DND-41 (cell line): ENCODE measurements around the gene GRID1.
"Not testable (repeated sequence)": the region's sequence is repeated elsewhere in the genome, so short reads cannot be mapped to it uniquely, and the experiment has no call there.

Experiments used
- ATAC-seq: fragments of 200-7000 bp; cut with Tn5 transposase; 3 replicates; pipeline ENCODE4 v1.9.1; 2021; ENCODE audit warnings: low read depth; ENCODE audit not compliant: insufficient read depth
- DNase-seq: peaks from one replicate; pipeline ENCODE4 v3.0.0-alpha.2; 2020
- H2AFZ ChIP-seq: 2 replicates; pipeline ENCODE4 v1.6.0; 2012; ENCODE audit warnings: low read depth, low read length
- H3K27ac ChIP-seq: 2 replicates; pipeline ENCODE4 v1.5.1; 2012; ENCODE audit warnings: low read length, inconsistent platforms
- H3K27me3 ChIP-seq: fragments of 200-600 bp; sonication (generic); 2 replicates; pipeline ENCODE4 v1.6.0; 2012; ENCODE audit warnings: low read length, mild to moderate bottlenecking, inconsistent platforms; ENCODE audit not compliant: insufficient read depth, poor library complexity
- H3K36me3 ChIP-seq: 2 replicates; pipeline ENCODE4 v1.5.1; 2012; ENCODE audit warnings: low read length, inconsistent platforms; ENCODE audit not compliant: insufficient read depth
- H3K4me1 ChIP-seq: 2 replicates; pipeline ENCODE4 v1.5.1; 2012; ENCODE audit warnings: mild to moderate bottlenecking, low read length; ENCODE audit not compliant: insufficient read depth
- H3K4me2 ChIP-seq: 2 replicates; pipeline ENCODE4 v1.6.0; 2012; ENCODE audit warnings: mild to moderate bottlenecking, moderate library complexity, low read length, inconsistent platforms; ENCODE audit not compliant: insufficient read depth
- H3K4me3 ChIP-seq, 2 experiments: fragments of 200-600 bp in 1 of 2; shearing (Covaris generic) in 1 of 2; 2 replicates each; pipeline ENCODE4 v1.5.1; 2012 to 2016; ENCODE audit warnings: inconsistent platforms in 2 of 2, low read length in 2 of 2, mild to moderate bottlenecking in 2 of 2, low read depth in 1 of 2, moderate library complexity in 1 of 2
- H3K79me2 ChIP-seq: 2 replicates; pipeline ENCODE4 v1.6.0; 2012; ENCODE audit warnings: low read length, inconsistent platforms; ENCODE audit not compliant: insufficient read depth
- H3K9ac ChIP-seq: 2 replicates; pipeline ENCODE4 v1.6.0; 2012; ENCODE audit warnings: low read depth, mild to moderate bottlenecking, inconsistent platforms, low read length, moderate library complexity
- H3K9me3 ChIP-seq: 2 replicates; pipeline ENCODE4 v1.5.1; 2012; ENCODE audit warnings: low read length, moderate library complexity, mild to moderate bottlenecking, inconsistent platforms; ENCODE audit not compliant: insufficient read depth, severe bottlenecking
- H4K20me1 ChIP-seq: 2 replicates; pipeline ENCODE4 v1.6.0; 2012; ENCODE audit warnings: low read length; ENCODE audit not compliant: insufficient read depth
- EZH2 ChIP-seq: IDR thresholded peaks from 3 replicates; pipeline ENCODE4 v1.6.1; 2012; ENCODE audit warnings: borderline replicate concordance, low read depth, mild to moderate bottlenecking, moderate library complexity, low read length, inconsistent platforms; ENCODE audit not compliant: severe bottlenecking
- TF ChIP-seq, protein P1 (sequence below): IDR thresholded peaks from 2 replicates; pipeline ENCODE4 v1.5.1; 2012; ENCODE audit warnings: borderline replicate concordance, low read length, moderate library complexity, mild to moderate bottlenecking; ENCODE audit not compliant: poor library complexity, severe bottlenecking; ENCODE audit errors: extremely low read depth

The GRID1 gene

DNA sequence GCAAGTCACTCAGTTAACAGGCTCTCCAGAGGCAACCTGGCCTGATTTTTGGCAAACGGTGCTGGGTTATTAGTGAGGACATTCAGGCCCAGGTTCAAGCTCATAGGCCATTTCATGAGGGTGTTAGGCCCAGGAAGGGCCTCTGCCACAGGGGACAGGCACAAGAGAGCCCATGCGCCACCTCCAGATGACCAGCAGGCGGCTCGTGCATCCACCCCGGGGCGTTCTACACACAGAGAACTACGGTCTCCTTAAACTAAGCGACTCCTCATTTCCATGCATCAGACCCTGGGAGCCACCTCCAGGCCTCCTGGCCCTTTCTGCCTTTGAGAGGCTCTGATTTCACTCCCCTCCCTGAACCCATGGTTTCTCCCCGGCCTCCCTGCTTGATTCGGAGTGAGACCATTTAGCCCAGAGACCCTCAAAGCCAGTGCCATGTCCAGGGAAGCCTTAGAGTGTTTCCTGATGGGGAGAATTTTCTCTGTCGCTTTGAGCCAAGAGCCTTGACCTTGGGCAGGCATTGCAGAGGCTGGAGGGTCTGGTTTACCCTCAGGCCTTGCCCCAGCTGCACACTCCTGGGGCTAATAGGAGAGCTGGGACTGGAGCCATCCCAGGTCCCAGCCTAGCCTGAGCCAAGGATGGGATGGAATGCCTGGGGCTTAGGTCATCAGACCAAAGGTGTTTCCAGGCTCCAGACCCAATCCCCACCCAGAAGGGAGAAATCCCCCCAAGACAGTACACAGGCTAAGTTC, 188.0 kb downstream of the GRID1 start:
- no peaks in the 10 kb centered on the region for H3K27me3 ChIP-seq
- no peaks in the 10 kb centered on the region for H3K9me3 ChIP-seq
- DNase-seq (peak; percentile 7), ATAC-seq (peak; percentile 48; the same call in 1 of the 3 replicates)
- no peaks in the 10 kb centered on the region for H3K79me2 ChIP-seq
- TF ChIP-seq EZH2, result no peak
- TF ChIP-seq, protein P1, sequence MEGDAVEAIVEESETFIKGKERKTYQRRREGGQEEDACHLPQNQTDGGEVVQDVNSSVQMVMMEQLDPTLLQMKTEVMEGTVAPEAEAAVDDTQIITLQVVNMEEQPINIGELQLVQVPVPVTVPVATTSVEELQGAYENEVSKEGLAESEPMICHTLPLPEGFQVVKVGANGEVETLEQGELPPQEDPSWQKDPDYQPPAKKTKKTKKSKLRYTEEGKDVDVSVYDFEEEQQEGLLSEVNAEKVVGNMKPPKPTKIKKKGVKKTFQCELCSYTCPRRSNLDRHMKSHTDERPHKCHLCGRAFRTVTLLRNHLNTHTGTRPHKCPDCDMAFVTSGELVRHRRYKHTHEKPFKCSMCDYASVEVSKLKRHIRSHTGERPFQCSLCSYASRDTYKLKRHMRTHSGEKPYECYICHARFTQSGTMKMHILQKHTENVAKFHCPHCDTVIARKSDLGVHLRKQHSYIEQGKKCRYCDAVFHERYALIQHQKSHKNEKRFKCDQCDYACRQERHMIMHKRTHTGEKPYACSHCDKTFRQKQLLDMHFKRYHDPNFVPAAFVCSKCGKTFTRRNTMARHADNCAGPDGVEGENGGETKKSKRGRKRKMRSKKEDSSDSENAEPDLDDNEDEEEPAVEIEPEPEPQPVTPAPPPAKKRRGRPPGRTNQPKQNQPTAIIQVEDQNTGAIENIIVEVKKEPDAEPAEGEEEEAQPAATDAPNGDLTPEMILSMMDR, result peak; percentile 42
- H3K9ac ChIP-seq, result no peak overlapping the region
- no peaks in the 10 kb centered on the region for H3K4me1 ChIP-seq
- H3K4me3 ChIP-seq, result no peak overlapping the region
- no peaks in the 10 kb centered on the region for H3K36me3 ChIP-seq
- H3K4me2 ChIP-seq, result no peak overlapping the region
- no peak overlapping the region for H2AFZ ChIP-seq
- no peak overlapping the region for H3K27ac ChIP-seq
- 0 out of 2 replicates have a peak, but pooled peaks cover 3% of the 10 kb centered on the region for H4K20me1 ChIP-seq

DNA sequence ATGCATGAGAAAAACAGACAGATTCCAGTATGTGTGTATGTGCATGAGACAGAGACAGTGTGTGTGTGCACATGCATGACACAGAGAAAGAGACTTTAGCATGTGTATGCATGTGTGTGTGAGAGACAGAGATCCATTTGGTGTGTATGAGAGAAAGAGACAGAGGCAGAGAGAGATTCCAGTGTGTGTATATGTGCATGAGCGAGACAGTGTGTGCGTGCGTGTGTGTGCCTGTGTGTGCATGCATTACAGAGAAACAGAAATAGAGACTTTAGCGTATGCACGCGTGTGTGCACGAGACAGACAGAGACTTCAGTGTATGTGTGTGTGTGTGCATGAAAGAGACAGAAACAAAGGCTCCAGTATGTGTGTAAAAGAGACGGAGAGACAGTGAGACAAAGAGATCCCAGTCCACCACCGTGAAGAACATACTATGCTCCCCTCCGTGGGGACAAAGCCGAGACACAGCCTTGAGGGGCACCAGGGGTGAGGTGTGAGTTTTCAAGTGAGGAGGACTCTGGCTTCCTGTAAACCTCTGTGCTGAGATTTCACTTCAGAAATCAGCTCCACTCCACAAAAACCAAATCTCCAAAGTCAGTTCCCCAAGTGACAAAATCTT, 188.9 kb downstream of the GRID1 start:
- H3K4me3 ChIP-seq, result no peak overlapping the region
- H3K27ac ChIP-seq, result no peak overlapping the region
- DNase-seq (no peak), ATAC-seq (no peak)
- no peaks in the 10 kb centered on the region for H3K27me3 ChIP-seq
- H3K9ac ChIP-seq, result no peak overlapping the region
- no peaks in the 10 kb centered on the region for H3K36me3 ChIP-seq
- TF ChIP-seq, protein P1, result no peak
- no peak for TF ChIP-seq EZH2
- no peak overlapping the region for H3K4me2 ChIP-seq
- no peaks in the 10 kb centered on the region for H3K9me3 ChIP-seq
- H3K4me1 ChIP-seq, result no peaks in the 10 kb centered on the region
- no peaks in the 10 kb centered on the region for H3K79me2 ChIP-seq
- no peak overlapping the region for H2AFZ ChIP-seq
- 0 out of 2 replicates have a peak, but pooled peaks cover 3% of the 10 kb centered on the region for H4K20me1 ChIP-seq

DNA sequence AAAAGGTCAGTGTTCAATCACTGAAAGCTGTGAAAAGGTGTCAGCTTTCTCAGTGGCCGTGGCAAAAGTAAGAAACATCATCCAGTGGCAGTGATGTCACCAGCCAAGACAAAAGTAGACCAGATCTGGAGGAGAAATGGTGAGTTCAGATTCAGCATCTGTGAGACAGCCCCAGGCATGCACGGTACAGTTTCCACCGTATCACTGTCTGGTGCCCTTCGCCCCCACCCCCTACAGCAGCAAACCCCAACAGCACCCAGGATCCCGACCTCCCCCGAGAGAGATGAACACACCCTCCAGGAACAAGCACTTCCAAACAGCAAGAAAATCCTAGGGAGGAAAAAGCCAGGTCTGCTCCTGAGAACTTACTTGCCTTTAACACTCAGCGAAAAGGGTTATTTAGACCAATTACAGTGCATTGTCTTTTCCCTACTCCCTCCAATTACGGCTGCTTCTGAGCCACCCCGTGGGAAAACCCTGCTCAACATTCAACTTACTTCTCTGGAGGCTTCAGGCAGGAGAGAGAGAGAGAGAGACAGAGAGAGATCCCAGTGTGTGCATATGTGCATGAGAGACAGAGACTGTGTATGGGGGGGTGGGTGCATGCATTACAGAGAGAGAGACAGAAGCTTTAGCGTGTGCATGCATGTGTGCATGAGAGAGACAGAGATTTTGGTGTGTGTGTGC, 189.6 kb downstream of the GRID1 start:
- no peak for DNase-seq
- Histone ChIP-seq H2AFZ (no peak overlapping the region), H3K27me3 (no peaks in the 10 kb centered on the region), H3K27ac (no peak overlapping the region), H3K4me2 (no peak overlapping the region), H3K9me3 (no peaks in the 10 kb centered on the region), H3K79me2 (no peaks in the 10 kb centered on the region), H3K4me1 (peaks cover 3% of the 10 kb centered on the region), H3K9ac (no peak overlapping the region), H3K36me3 (no peaks in the 10 kb centered on the region), H3K4me3 (no peak overlapping the region), H4K20me1 (0 out of 2 replicates have a peak, but pooled peaks cover 3% of the 10 kb centered on the region)
- TF ChIP-seq, protein P1, result no peak
- TF ChIP-seq EZH2, result no peak
- ATAC-seq, result no peak

DNA sequence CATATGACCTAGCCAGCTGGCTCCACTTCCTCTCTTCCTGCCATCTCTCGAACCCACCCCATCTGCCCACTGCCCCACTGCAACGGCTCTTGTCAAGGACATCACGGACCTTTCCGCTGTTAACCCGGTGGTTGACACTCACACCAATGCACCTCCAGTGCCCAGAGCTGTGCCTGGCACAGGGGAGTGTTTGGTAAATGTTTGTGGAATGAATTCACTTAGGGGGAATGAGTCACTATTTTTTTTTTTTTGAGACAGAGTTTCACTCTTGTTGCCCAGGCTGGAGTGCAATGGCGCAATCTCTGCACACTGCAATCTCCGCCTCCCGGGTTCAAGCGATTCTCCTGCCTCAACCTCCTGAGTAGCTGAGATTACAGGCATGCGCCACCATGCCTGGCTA, 191.1 kb downstream of the GRID1 start:
- H3K4me2 ChIP-seq, H3K9ac ChIP-seq, H4K20me1 ChIP-seq, ATAC-seq, H2AFZ ChIP-seq, H3K27me3 ChIP-seq, H3K79me2 ChIP-seq, DNase-seq, H3K9me3 ChIP-seq, H3K36me3 ChIP-seq, H3K27ac ChIP-seq, H3K4me3 ChIP-seq: not testable (repeated sequence)
- H3K4me1 ChIP-seq, result peaks cover 13% of the 10 kb centered on the region
